ENCODE results near the gene KIF18B. TPM values are rescaled to one million over a fixed set of nuclear protein-coding genes. Genes with fewer than 3 reads are reported as not detected.
"Not testable (repeated sequence)": the region's sequence is repeated elsewhere in the genome, so short reads cannot be mapped to it uniquely, and the experiment has no call there.

Gene KIF18B
- total RNA-seq, 1 experiment from 2014 or later = 54.3 TPM

DNA sequence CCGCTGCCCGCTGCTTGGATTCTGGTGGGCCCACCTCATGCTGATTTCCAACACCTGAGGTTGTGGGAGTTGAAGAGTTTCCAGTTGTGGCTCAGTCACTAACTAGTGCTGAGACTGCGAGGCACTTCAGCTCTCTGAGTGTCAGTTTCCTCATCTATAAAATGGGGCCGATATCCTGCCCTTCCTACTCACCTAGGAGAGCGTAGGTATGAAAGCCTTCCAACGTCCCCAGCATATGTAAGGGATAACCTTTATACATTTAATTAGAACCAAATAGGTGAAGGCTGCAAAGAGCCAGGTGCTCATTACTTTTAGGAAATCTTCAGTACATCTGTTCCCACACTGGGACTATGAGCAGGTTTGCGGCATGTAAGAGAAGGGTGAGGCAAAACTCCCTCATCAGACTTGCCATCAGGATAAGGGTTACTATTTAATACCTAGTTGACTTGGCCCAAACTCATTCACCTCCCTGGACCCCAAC lies 782 bp upstream of the KIF18B start:
- Histone ChIP-seq H3K4me3 (ENCODE audit: low read depth, low read length, poor library complexity, severe bottlenecking) (peak overlapping the region; percentile 84), H3K9me3 (ENCODE audit: low read depth, low read length, poor library complexity, severe bottlenecking) (no peaks in the 10 kb centered on the region), H3K27ac (ENCODE audit: low read depth, low read length, poor library complexity, severe bottlenecking) (peak overlapping the region; percentile 82), H3K27me3 (replicated peaks; ENCODE audit: insufficient read depth, low read depth, low read length, poor library complexity) (no peaks in the 10 kb centered on the region), H3K4me1 (ENCODE audit: insufficient read depth, low read length, poor library complexity, severe bottlenecking) (no peaks in the 10 kb centered on the region), H3K36me3 (ENCODE audit: insufficient read depth, low read length, poor library complexity, severe bottlenecking) (peaks cover 8% of the 10 kb centered on the region)
- TF ChIP-seq EZH2 (IDR thresholded peaks at IDR 0.05; ENCODE audit: borderline replicate concordance, low read depth, low read length, poor library complexity, severe bottlenecking) = no peak
- TF ChIP-seq, protein P1, sequence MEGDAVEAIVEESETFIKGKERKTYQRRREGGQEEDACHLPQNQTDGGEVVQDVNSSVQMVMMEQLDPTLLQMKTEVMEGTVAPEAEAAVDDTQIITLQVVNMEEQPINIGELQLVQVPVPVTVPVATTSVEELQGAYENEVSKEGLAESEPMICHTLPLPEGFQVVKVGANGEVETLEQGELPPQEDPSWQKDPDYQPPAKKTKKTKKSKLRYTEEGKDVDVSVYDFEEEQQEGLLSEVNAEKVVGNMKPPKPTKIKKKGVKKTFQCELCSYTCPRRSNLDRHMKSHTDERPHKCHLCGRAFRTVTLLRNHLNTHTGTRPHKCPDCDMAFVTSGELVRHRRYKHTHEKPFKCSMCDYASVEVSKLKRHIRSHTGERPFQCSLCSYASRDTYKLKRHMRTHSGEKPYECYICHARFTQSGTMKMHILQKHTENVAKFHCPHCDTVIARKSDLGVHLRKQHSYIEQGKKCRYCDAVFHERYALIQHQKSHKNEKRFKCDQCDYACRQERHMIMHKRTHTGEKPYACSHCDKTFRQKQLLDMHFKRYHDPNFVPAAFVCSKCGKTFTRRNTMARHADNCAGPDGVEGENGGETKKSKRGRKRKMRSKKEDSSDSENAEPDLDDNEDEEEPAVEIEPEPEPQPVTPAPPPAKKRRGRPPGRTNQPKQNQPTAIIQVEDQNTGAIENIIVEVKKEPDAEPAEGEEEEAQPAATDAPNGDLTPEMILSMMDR (conservative IDR thresholded peaks at IDR 0.05; ENCODE audit: low read depth, low read length) = no peak
- ChIA-PET CTCF (no interaction called here), POLR2A (ENCODE audit: low non-redundant PET) (no interaction called here)
- no peak for DNase-seq (ENCODE audit: low spot score)
- BruUV-seq (replicated peaks) = no TSS peak
- intact Hi-C loops (cut with micrococcal nuclease; ENCODE audit: unreplicated experiment) = no loop called here

DNA sequence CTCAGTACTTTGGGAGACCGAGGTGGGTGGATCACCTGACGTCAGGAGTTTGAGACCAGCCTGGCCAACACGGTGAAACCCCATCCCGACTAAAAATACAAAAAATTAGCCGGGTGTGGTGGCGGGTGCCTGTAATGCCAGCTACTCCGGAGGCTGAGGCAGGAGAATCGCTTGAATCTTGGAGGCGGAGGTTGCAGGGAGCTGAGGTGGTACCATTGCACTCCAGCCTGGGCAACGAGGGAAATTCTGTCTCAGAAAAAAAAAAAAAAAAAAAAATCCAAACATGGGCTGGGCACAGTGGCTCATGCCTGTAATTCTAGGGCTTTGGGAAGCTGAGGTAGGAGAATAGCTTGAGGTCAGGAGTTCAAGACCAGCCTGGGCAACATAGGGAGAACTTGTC lies 1.9 kb downstream of the KIF18B start:
- peaks cover 10% of the 10 kb centered on the region for H3K36me3 ChIP-seq (ENCODE audit: insufficient read depth, low read length, poor library complexity, severe bottlenecking)
- intact Hi-C loops (cut with micrococcal nuclease; ENCODE audit: unreplicated experiment) = loop anchor here (2.0 kb wide), 1 partner anchor 67 kb away; no protein-coding TSS in a partner anchor
- peak overlapping the region; percentile 84 for H3K4me3 ChIP-seq (ENCODE audit: low read depth, low read length, poor library complexity, severe bottlenecking)
- H3K27me3 ChIP-seq (replicated peaks; ENCODE audit: insufficient read depth, low read depth, low read length, poor library complexity); H3K27ac ChIP-seq (ENCODE audit: low read depth, low read length, poor library complexity, severe bottlenecking); DNase-seq (ENCODE audit: low spot score); POLR2A ChIA-PET (ENCODE audit: low non-redundant PET); BruUV-seq (replicated peaks); CTCF ChIA-PET; H3K4me1 ChIP-seq (ENCODE audit: insufficient read depth, low read length, poor library complexity, severe bottlenecking); H3K9me3 ChIP-seq (ENCODE audit: low read depth, low read length, poor library complexity, severe bottlenecking): not testable (repeated sequence)

DNA sequence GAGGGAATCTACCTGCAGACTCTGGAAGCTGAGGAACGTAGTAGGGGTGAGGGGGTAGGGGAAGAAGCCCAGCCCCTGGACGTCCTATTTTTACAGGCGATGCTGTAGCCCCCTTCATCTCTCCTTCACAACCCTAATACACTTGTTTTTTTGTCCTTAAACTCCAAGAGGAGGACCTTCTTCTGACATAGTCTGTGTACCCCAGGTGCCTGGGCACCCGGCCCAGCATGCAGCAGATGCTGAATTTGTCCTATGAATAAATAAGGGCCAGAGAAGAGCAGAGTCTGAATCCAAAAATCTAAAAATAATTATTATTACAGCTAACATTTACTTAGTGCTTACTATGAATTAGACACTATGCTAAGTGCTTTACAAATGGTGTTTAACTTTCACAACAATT lies 5.1 kb downstream of the KIF18B start:
- ChIA-PET CTCF (no interaction called here), POLR2A (ENCODE audit: low non-redundant PET) (no interaction called here)
- H3K4me3 ChIP-seq (ENCODE audit: low read depth, low read length, poor library complexity, severe bottlenecking) = no peak overlapping the region
- intact Hi-C loops (cut with micrococcal nuclease; ENCODE audit: unreplicated experiment) = no loop called here
- BruUV-seq (replicated peaks) = no TSS peak
- TF ChIP-seq, protein P1 (conservative IDR thresholded peaks at IDR 0.05; ENCODE audit: low read depth, low read length) = no peak
- TF ChIP-seq EZH2 (IDR thresholded peaks at IDR 0.05; ENCODE audit: borderline replicate concordance, low read depth, low read length, poor library complexity, severe bottlenecking) = no peak
- H3K27ac ChIP-seq (ENCODE audit: low read depth, low read length, poor library complexity, severe bottlenecking) = no peak overlapping the region
- H3K36me3 ChIP-seq (ENCODE audit: insufficient read depth, low read length, poor library complexity, severe bottlenecking) = peaks cover 23% of the 10 kb centered on the region
- H3K27me3 ChIP-seq (replicated peaks; ENCODE audit: insufficient read depth, low read depth, low read length, poor library complexity) = no peaks in the 10 kb centered on the region
- H3K9me3 ChIP-seq (ENCODE audit: low read depth, low read length, poor library complexity, severe bottlenecking) = no peaks in the 10 kb centered on the region
- no peaks in the 10 kb centered on the region for H3K4me1 ChIP-seq (ENCODE audit: insufficient read depth, low read length, poor library complexity, severe bottlenecking)
- DNase-seq (ENCODE audit: low spot score) = no peak

DNA sequence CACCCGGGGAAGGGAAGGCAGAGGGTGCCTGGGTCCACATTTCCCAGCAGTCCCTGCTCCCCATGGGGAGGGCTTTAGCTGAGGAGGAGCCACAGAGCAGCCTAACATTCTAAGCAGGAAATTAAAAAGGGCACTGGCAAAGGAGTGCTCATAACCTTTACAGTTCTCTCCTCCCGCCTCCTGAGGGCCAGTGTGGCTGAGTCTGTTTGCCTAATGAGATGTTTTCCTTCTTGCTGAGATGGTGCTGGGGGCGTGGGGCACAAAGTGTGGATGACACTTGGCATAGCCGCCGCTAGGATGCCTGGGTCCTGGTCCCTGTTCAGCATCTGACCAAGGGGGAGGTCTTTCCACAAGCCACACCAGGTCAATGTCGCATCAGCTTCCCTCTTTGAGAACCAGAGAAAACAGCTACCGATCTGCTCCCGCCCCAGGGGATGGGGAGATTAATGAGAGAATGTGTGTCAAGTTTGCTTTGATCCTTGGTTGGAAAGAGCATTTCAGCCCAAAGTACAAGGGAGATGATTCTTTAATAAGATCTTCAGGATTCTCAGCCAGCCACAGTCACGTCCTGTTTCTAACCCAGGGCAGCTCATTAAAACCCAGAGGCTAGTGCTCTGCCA lies 5.8 kb downstream of the KIF18B start:
- no TSS peak for BruUV-seq (replicated peaks)

More for the DNA sequence above, 5.8 kb downstream of the KIF18B start:
- Histone ChIP-seq H3K4me1 (ENCODE audit: insufficient read depth, low read length, poor library complexity, severe bottlenecking) (no peaks in the 10 kb centered on the region), H3K4me3 (ENCODE audit: low read depth, low read length, poor library complexity, severe bottlenecking) (no peak overlapping the region), H3K27me3 (replicated peaks; ENCODE audit: insufficient read depth, low read depth, low read length, poor library complexity) (no peaks in the 10 kb centered on the region), H3K9me3 (ENCODE audit: low read depth, low read length, poor library complexity, severe bottlenecking) (no peaks in the 10 kb centered on the region), H3K27ac (ENCODE audit: low read depth, low read length, poor library complexity, severe bottlenecking) (no peak overlapping the region), H3K36me3 (ENCODE audit: insufficient read depth, low read length, poor library complexity, severe bottlenecking) (peaks cover 24% of the 10 kb centered on the region)
- TF ChIP-seq, protein P1 (conservative IDR thresholded peaks at IDR 0.05; ENCODE audit: low read depth, low read length) = no peak
- TF ChIP-seq EZH2 (IDR thresholded peaks at IDR 0.05; ENCODE audit: borderline replicate concordance, low read depth, low read length, poor library complexity, severe bottlenecking) = no peak
- intact Hi-C loops (cut with micrococcal nuclease; ENCODE audit: unreplicated experiment) = no loop called here
- no peak for DNase-seq (ENCODE audit: low spot score)
- POLR2A ChIA-PET (ENCODE audit: low non-redundant PET) = no interaction called here
- CTCF ChIA-PET = no interaction called here

All from A673 (cell line).